Endothelial cell of umbilical vein (primary cell): ENCODE data around the gene RFX2. TPM values are rescaled to one million over a fixed set of nuclear protein-coding genes. Genes with fewer than 3 reads are reported as not detected.

Source experiments
- BruUV-seq: library from RNA; stranded (reverse); fragments of 400-500 nt; replicated peaks from 2 replicates; lab custom pipeline; 2021; lab: Mats Ljungman, UMichigan
- CTCF ChIA-PET: fragments of 300-600, 350-600 bp; sonication (Branson Sonifier 250); formaldehyde crosslinking; loops from one replicate; lab custom pipeline; 2021; ENCODE audit warnings: antibody characterized with exemption, inconsistent platforms; lab: Charles Lee
- POLR2A ChIA-PET: fragments of 300-600, 350-600 bp; sonication (Branson Sonifier 250); formaldehyde crosslinking; loops from one replicate; lab custom pipeline; 2021; ENCODE audit warnings: antibody characterized with exemption, inconsistent platforms; lab: Charles Lee
- DNase-seq: peaks from one replicate; pipeline ENCODE4 v3.0.0-alpha.2; 2011; ENCODE audit warnings: low read depth, low spot score
- FAIRE-seq: peaks from 2 replicates; lab custom pipeline; 2011; peaks lifted over from hg19 to GRCh38; lab: Jason Lieb, UNC
- H2AFZ ChIP-seq: 2 replicates; pipeline ENCODE4 v1.6.0; 2012; ENCODE audit warnings: low read depth, low read length, control low read depth, inconsistent platforms
- H3K27ac ChIP-seq: 2 replicates; pipeline ENCODE4 v1.5.1; 2011; ENCODE audit warnings: low read depth, mild to moderate bottlenecking, control low read depth, low read length, moderate library complexity; ENCODE audit not compliant: insufficient read depth
- H3K27me3 ChIP-seq, 2 experiments: 2 replicates each; pipeline versions ENCODE4 v1.6.0 to v1.6.1; 2011; ENCODE audit warnings: low read length in 2 of 2, mixed read lengths in 1 of 2; ENCODE audit not compliant: control insufficient read depth in 2 of 2, insufficient read depth in 2 of 2
- H3K36me3 ChIP-seq, 2 experiments: 2 replicates in 1 of 2; 3 replicates in 1 of 2; pipeline ENCODE4 v1.5.1; 2011; ENCODE audit warnings: low read length in 2 of 2, mild to moderate bottlenecking in 1 of 2, moderate library complexity in 1 of 2; ENCODE audit not compliant: control insufficient read depth in 2 of 2, insufficient read depth in 2 of 2; ENCODE audit errors: extremely low read depth in 1 of 2
- H3K4me1 ChIP-seq: 3 replicates; pipeline ENCODE4 v1.5.1; 2011; ENCODE audit warnings: mild to moderate bottlenecking, low read length; ENCODE audit not compliant: control insufficient read depth, insufficient read depth; ENCODE audit errors: extremely low read depth
- H3K4me2 ChIP-seq: 2 replicates; pipeline ENCODE4 v1.6.1; 2011; ENCODE audit warnings: low read length, control low read depth, mixed read lengths; ENCODE audit not compliant: insufficient read depth
- H3K4me3 ChIP-seq, 3 experiments: fragments of 200-600 bp in 1 of 3; sonication (generic), shearing (Covaris generic) in 1 of 3; replicated peaks in 1 of 3; 2 replicates each; pipeline ENCODE4 v1.5.1; 2011 to 2016; ENCODE audit warnings: control low read depth in 3 of 3, low read length in 3 of 3, mild to moderate bottlenecking in 2 of 3, inconsistent platforms in 1 of 3, low read depth in 1 of 3, moderate library complexity in 1 of 3; ENCODE audit not compliant: insufficient read depth in 1 of 3
- H3K79me2 ChIP-seq: 2 replicates; pipeline ENCODE4 v1.6.0; 2012; ENCODE audit warnings: low read length, inconsistent platforms; ENCODE audit not compliant: control insufficient read depth, insufficient read depth
- H3K9ac ChIP-seq: replicated peaks from 2 replicates; pipeline ENCODE3; 2011; ENCODE audit warnings: low read length, control low read depth; ENCODE audit not compliant: insufficient read depth; ENCODE audit errors: extremely low read depth
- H3K9me1 ChIP-seq: replicated peaks from 3 replicates; pipeline ENCODE4 v1.6.0; 2011; ENCODE audit warnings: mild to moderate bottlenecking, low read length; ENCODE audit not compliant: control insufficient read depth, insufficient read depth; ENCODE audit errors: extremely low read depth
- H3K9me3 ChIP-seq: replicated peaks from 2 replicates; pipeline ENCODE4 v1.5.1; 2012; ENCODE audit warnings: low read length, inconsistent platforms; ENCODE audit not compliant: control insufficient read depth, insufficient read depth
- H4K20me1 ChIP-seq: replicated peaks from 2 replicates; pipeline ENCODE3; 2011; ENCODE audit warnings: mild to moderate bottlenecking, low read length; ENCODE audit not compliant: control insufficient read depth, insufficient read depth; ENCODE audit errors: extremely low read depth
- EZH2 ChIP-seq: IDR thresholded peaks from 2 replicates; pipeline ENCODE4 v1.6.1; 2012; ENCODE audit warnings: borderline replicate concordance, low read depth, mild to moderate bottlenecking, moderate library complexity, low read length, inconsistent platforms; ENCODE audit not compliant: severe bottlenecking
- FOS ChIP-seq: IDR thresholded peaks from 2 replicates; pipeline ENCODE4 v1.6.1; 2011; ENCODE audit warnings: mild to moderate bottlenecking, low read length, moderate library complexity, borderline replicate concordance; ENCODE audit not compliant: insufficient read depth
- GATA2 ChIP-seq: IDR thresholded peaks from 2 replicates; pipeline ENCODE4 v1.7.0; 2011; ENCODE audit warnings: low read depth, mild to moderate bottlenecking, moderate library complexity, mixed read lengths, low read length; ENCODE audit not compliant: insufficient read length, insufficient read depth
- JUN ChIP-seq: IDR thresholded peaks from 2 replicates; pipeline ENCODE4 v1.6.1; 2011; ENCODE audit warnings: borderline replicate concordance, low read depth; ENCODE audit not compliant: insufficient read length, insufficient read depth
- MYC ChIP-seq: IDR thresholded peaks from one replicate; pipeline ENCODE4 v1.6.1; 2011; ENCODE audit warnings: mild to moderate bottlenecking, low read depth, low read length
- POLR2A ChIP-seq: IDR thresholded peaks from 2 replicates; pipeline ENCODE4 v1.6.1; 2012; ENCODE audit warnings: low read depth, mild to moderate bottlenecking, control low read depth, low read length
- POLR2AphosphoS5 ChIP-seq: IDR thresholded peaks from 2 replicates; pipeline ENCODE4 v1.6.1; 2012; ENCODE audit warnings: low read depth, mild to moderate bottlenecking, control low read depth, low read length, moderate library complexity; ENCODE audit not compliant: insufficient read depth
- dilution Hi-C: fragments of 300-500 bp; cut with MboI; formaldehyde crosslinking; loops from one replicate; pipeline ENCODE4 v1.15.0; 2019; ENCODE audit warnings: low sequenced_read_pairs; ENCODE audit not compliant: extremely low pct_ligation_motif_present
- intact Hi-C: fragments of 100-400 bp; cut with micrococcal nuclease; formaldehyde crosslinking; loops from one replicate; pipeline ENCODE4 v1.10.0; 2022
- polyA plus RNA-seq, 4 experiments: library from polyadenylated mRNA; depleted of rRNA in 3 of 4; stranded (reverse) in 3 of 4; unstranded in 1 of 4; fragments of >200 nt; gene quantifications; 2 replicates each; pipeline versions ENCODE4 v1.2.1 to v1.2.3, GENCODE V29; 2011 to 2012; ENCODE audit warnings: missing spikeins in 1 of 4
- total RNA-seq: library from RNA; stranded (reverse); gene quantifications from 2 replicates; pipeline ENCODE4 v1.2.3, GENCODE V29; 2021
- TF ChIP-seq, protein P1 (sequence below), 2 donors: IDR thresholded peaks; 1 replicate in 1 of 2; 2 replicates in 1 of 2; pipeline ENCODE4 v1.5.1; 2011; ENCODE audit warnings: low read length in 2 of 2, mild to moderate bottlenecking in 2 of 2, moderate library complexity in 2 of 2, control low read depth in 1 of 2, inconsistent platforms in 1 of 2, low read depth in 1 of 2; ENCODE audit not compliant: insufficient read depth in 1 of 2; ENCODE audit errors: extremely low read depth in 1 of 2
- TF ChIP-seq, protein P2 (sequence below): IDR thresholded peaks from 2 replicates; pipeline ENCODE4 v1.6.1; 2011; ENCODE audit not compliant: insufficient read depth, insufficient read length

Gene RFX2
- total and polyA plus RNA-seq, 2 donors (not counting 3 experiments of a cell fraction or from before 2014, with no cell fraction given): 16.1 to 19.0 TPM

DNA sequence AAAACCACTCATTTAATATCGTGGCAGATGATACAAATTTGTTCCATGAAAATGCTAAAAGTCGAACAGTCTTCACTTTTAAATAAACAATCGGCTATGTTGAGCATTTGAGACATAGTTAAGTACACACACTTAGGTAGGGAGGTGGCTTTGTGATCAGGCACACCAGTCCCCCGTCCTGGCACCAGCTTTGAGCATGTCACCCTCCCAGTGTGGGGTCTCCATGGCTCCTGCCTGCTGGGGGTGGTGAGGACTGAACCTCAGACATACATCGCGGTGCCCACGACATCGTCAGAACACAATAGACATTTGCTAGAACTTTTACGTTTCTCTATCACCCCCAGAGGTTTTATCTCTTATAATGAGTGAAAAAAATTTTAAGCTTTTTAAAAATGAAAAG is 62.0 kb downstream of the RFX2 start:
- dilution Hi-C loops (loop anchor here (25.0 kb wide), 1 partner anchor 89 kb away; the partner anchor contains the start of gene ACSBG2), intact Hi-C loops (loop anchor here (1.0 to 5.0 kb wide), 5 partner anchors 61 to 374 kb away; partner anchors contain the start of gene KHSRP)
- no peak for TF ChIP-seq MYC
- TF ChIP-seq GATA2: no peak
- no peak for TF ChIP-seq EZH2
- TF ChIP-seq POLR2A: no peak
- TF ChIP-seq, protein P1, sequence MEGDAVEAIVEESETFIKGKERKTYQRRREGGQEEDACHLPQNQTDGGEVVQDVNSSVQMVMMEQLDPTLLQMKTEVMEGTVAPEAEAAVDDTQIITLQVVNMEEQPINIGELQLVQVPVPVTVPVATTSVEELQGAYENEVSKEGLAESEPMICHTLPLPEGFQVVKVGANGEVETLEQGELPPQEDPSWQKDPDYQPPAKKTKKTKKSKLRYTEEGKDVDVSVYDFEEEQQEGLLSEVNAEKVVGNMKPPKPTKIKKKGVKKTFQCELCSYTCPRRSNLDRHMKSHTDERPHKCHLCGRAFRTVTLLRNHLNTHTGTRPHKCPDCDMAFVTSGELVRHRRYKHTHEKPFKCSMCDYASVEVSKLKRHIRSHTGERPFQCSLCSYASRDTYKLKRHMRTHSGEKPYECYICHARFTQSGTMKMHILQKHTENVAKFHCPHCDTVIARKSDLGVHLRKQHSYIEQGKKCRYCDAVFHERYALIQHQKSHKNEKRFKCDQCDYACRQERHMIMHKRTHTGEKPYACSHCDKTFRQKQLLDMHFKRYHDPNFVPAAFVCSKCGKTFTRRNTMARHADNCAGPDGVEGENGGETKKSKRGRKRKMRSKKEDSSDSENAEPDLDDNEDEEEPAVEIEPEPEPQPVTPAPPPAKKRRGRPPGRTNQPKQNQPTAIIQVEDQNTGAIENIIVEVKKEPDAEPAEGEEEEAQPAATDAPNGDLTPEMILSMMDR (IDR thresholded peaks at IDR 0.05; ENCODE audit: extremely low read depth in 1 of 2, insufficient read depth in 1 of 2, low read depth in 1 of 2, low read length in 2 of 2): no peak
- no peak for TF ChIP-seq JUN
- TF ChIP-seq FOS: no peak
- TF ChIP-seq, protein P2, sequence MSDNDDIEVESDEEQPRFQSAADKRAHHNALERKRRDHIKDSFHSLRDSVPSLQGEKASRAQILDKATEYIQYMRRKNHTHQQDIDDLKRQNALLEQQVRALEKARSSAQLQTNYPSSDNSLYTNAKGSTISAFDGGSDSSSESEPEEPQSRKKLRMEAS: no peak
- no peak for TF ChIP-seq POLR2AphosphoS5
- H2AFZ ChIP-seq: no peak overlapping the region
- H3K4me3 ChIP-seq: no peak overlapping the region
- H3K9me1 ChIP-seq: no peaks in the 10 kb centered on the region
- POLR2A ChIA-PET: interaction anchor here (1.4 kb wide), 1 partner anchor 9 kb away, joined by 5 read pairs; no protein-coding TSS in a partner anchor
- H3K27me3 ChIP-seq: no peaks in the 10 kb centered on the region
- H3K36me3 ChIP-seq: no peaks in the 10 kb centered on the region
- H3K79me2 ChIP-seq: no peaks in the 10 kb centered on the region
- DNase-seq (no peak), FAIRE-seq (no peak)
- no peaks in the 10 kb centered on the region for H4K20me1 ChIP-seq
- H3K4me1 ChIP-seq: peaks cover 4% of the 10 kb centered on the region
- no TSS peak for BruUV-seq
- no peak overlapping the region for H3K4me2 ChIP-seq
- CTCF ChIA-PET: interaction anchor here (0.6 to 6.9 kb wide), 37 partner anchors 9 to 377 kb away, joined by 3 to 340 read pairs (median 5); no protein-coding TSS in a partner anchor
- no peaks in the 10 kb centered on the region for H3K9me3 ChIP-seq
- H3K9ac ChIP-seq: no peak overlapping the region
- H3K27ac ChIP-seq: no peak overlapping the region
